NCI-H1930 (cell line): ENCODE data around the gene SLC38A2.

ENCODE experiments used
- DNase-seq, 2 experiments: peaks; one replicate each; lab custom pipeline; 2025; lab: John Stamatoyannopoulos, UW

SLC38A2 gene

GRCh38 chr12:46374310-46374709, 1.7 kb upstream of the SLC38A2 start:
- DNase-seq, result no peak

- peak; percentile 69 to 78 for DNase-seq
Measured at GRCh38 chr12:46373301-46374296, 1.0 kb upstream of the SLC38A2 start.

- DNase-seq, result peak; percentile 76 to 81
Measured at GRCh38 chr12:46371718-46372543, 642 bp downstream of the SLC38A2 start.

GRCh38 chr12:46370792-46371717, 1.5 kb downstream of the SLC38A2 start:
- DNase-seq, result peak; percentile 98 to 99

GRCh38 chr12:46370380-46370734, 2.2 kb downstream of the SLC38A2 start:
- no peak for DNase-seq

DNA sequence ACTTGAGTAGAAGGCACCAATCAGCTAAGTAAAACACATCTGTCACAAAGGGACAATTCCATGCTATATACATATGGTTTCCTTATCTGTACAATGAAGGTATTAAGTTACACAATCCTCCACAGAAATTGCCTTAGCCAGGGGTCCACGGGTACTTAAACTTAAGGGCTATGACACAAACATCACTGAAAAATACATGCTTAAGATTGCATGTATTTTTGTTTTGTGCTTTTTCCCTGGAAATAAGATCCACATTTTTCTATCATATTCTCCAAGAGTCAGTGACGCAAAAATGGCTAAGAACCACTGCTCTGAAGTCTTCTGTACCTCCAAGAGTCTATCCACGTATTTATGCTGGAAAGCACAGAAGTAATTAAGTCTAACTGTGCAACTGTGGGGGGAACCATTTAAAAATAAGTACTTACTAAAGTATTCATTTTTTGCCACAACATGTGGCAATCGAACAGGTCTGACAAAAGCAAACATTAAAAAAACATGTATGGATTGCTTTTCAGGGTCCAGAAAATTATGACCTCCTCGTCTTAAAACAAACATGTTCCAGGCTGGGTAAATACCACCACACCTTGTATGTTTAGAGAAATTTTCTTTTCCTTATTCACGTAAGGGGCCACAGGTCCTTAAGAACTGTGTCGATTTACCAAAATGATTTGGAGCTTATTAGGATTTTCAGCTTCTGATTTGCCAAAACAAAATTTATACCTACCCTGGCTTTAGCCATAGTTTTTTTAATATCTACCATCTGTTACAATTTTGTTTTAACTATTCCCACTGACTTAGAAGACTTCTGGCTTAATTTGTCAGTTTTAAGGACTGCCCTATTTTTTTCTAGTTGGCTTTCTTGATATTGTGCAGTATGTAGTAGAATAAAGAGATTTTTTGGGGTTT, 2.8 kb downstream of the SLC38A2 start:
- no peak for DNase-seq

GRCh38 chr12:46369095-46369473, 3.5 kb downstream of the SLC38A2 start:
- no peak for DNase-seq

GRCh38 chr12:46368684-46369083, 3.9 kb downstream of the SLC38A2 start:
- no peak for DNase-seq

DNA sequence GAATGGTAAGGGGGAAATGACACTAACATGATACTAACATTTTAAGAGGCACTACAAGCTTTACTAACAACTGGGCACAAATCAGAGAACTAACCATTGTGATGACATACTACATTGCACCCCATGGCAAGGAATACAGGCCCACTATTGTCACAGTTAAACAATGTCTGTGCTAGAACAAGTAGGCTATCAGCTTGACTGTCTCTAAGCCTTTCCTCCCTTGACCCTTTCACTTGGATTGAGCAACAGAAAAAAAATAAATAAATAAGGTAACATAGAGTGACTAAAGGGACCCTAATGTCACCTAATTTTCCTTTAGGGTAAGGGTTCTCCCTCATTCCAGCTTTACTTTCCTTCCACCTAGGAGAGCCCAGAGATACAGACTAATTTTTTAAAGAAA, 4.4 kb downstream of the SLC38A2 start:
- DNase-seq, result no peak

DNA sequence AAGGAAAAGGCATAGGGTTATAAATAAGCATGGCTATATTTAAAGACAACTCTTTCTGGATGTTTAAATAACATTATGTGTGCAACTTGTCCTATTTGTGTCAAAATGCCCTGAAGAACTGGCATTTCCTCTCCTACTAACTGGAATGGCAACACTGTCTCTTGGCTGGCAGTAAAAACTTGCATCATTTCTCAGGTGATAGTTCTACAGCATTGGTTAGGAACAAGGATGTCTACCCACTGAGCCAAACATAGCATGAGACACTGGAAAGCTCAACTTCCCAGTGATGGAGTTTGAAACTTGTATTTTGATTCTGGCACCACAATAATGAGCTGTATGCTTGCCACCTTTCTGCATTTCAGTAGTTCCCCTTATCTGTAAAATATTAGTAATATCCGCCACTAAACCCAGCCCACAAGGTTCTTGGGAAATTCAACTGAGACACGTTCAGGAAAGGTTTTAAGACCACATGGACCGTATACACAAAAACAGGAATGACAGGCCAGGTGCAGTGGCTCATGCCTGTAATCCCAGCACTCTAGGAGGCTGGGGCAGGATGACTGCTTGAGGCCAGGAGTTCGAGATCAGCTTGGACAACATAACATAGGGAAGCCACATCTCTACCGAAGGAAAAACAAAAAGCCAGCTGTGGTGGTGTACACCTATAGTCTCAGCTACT, 5.1 kb downstream of the SLC38A2 start:
- DNase-seq, result no peak

DNA sequence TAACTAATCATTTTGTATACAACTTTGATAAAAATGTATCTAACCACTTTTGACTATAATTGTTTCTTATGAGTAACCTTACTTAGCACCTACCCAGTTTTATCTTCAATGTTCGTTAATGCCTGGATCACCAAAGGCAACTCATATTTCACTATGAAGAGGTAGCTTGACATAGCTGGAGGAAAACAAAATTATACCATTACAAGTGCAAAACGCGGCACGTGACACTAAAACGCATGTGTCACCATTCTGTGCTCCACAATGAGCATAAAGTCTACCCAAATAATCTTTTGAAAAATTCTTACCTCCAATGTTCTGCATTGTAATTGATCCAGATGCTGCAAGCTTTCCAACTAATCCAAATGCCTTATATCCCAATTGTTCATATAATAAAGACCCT, 5.8 kb downstream of the SLC38A2 start:
- no peak for DNase-seq

GRCh38 chr12:46365951-46366379, 6.6 kb downstream of the SLC38A2 start:
- DNase-seq, result no peak

DNA sequence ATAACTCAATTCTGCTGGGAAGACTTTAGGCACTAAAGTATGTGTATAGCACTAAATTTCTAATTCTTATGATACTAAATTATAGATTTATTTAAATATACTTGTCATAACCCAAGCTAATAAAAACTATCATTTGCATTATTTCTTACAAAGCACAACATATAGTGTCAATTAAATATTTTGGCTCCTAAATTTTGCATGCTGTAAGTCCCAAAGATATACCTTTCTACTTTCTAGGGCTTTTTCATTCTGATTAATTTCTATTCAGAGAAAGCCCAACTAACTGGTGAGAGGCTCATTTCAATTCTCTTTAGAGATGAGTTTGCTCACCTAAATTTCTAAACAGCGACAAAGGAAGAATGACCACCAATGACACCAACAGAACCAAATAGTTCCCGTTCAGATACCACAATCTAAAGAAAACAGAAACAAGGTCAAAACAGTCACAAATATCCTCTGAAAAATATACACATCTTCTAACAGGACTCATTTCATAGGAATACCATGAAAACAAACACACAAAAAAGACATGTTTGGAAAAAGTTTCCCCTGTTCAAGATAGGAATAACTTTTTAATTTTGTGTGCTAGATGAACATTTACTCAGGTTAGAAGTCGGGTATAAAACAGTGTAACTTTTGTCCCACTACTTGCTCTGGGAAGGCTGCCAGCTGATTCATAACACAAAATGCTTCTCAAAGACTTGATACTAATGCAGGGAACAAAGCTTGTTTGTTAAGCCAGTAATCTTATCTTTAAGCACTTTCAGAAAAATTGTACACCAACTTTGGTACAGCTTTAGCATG, 7.6 kb downstream of the SLC38A2 start:
- DNase-seq, result no peak

- no peak for DNase-seq
Measured at GRCh38 chr12:46364300-46364696, 8.3 kb downstream of the SLC38A2 start.

- DNase-seq, result no peak
Measured at GRCh38 chr12:46363582-46364299, 8.8 kb downstream of the SLC38A2 start.

- DNase-seq, result no peak
Measured at GRCh38 chr12:46362895-46363581, 9.5 kb downstream of the SLC38A2 start.

DNA sequence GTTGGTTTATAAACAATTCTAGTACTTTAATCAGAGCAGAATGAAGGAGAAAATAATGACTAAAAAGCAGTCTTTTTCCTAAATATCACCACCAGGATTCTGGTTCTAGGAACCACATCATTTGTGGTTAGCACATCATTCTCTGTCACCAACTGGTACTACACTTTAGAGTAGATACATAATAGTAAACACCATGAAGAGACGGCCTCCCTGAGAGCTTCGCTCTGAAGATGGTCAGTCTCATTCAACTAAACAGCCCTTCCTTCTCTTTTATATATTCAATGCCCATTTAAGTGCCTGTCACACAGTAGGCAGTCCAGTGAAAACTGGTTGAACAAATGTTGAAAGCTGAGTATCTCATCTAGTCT, 10.9 kb downstream of the SLC38A2 start:
- DNase-seq, result no peak
